Activated T-helper 2 cell treated with anti-CD3 and anti-CD28 coated beads, Interferon-gamma antibody, Interleukin-2, Interleukin-4, amounts not matched to agents 10 μg/mL and 5 μg/mL and 100 μg/mL, durations not matched to agents 14 hours and 24 hours and 36 hours (primary cell): ENCODE data around the gene CTLA4. TPM values are rescaled to one million over a fixed set of nuclear protein-coding genes. Genes with fewer than 3 reads are reported as not detected.

Experiments used
- DNase-seq: peaks from one replicate; pipeline ENCODE4 v3.0.0; 2021; ENCODE audit warnings: low spot score
- H3K27ac Mint-ChIP-seq: one replicate; pipeline ENCODE4 v1.8.0; 2021; ENCODE audit warnings: mixed read lengths
- H3K27me3 Mint-ChIP-seq: one replicate; pipeline ENCODE4 v1.8.0; 2021; ENCODE audit warnings: low read depth, mixed read lengths
- H3K36me3 Mint-ChIP-seq: one replicate; pipeline ENCODE4 v1.8.0; 2021; ENCODE audit warnings: low read depth, mixed read lengths
- H3K4me1 Mint-ChIP-seq: one replicate; pipeline ENCODE4 v1.8.0; 2021; ENCODE audit warnings: low read depth, mixed read lengths
- H3K4me3 Mint-ChIP-seq: one replicate; pipeline ENCODE4 v1.8.0; 2021; ENCODE audit warnings: low read depth, mild to moderate bottlenecking, moderate library complexity, mixed read lengths
- H3K9me3 Mint-ChIP-seq: one replicate; pipeline ENCODE4 v1.8.0; 2021; ENCODE audit warnings: mixed read lengths
- intact Hi-C: fragments of 100-400 bp; cut with micrococcal nuclease; formaldehyde crosslinking; loops from one replicate; pipeline ENCODE4 v1.15.1; 2023
- total RNA-seq: library from RNA; stranded (reverse); gene quantifications from 2 replicates; pipeline ENCODE4 v1.2.3, GENCODE V29; 2022

Gene CTLA4
- total RNA-seq, 1 donor from 2014 or later: 166 TPM

GRCh38 chr2:203918839-203919238 lies 51.3 kb downstream of the CTLA4 start:
- intact Hi-C loops: no loop called here
- H3K27ac Mint-ChIP-seq: no peak overlapping the region
- no peak for DNase-seq
- no peaks in the 10 kb centered on the region for H3K36me3 Mint-ChIP-seq
- H3K9me3 Mint-ChIP-seq: no peaks in the 10 kb centered on the region
- H3K4me3 Mint-ChIP-seq: no peak overlapping the region
- peaks cover 27% of the 10 kb centered on the region for H3K4me1 Mint-ChIP-seq
- H3K27me3 Mint-ChIP-seq: peaks cover 2% of the 10 kb centered on the region

Other genes with a start within 250 kb of the CTLA4 start
- gene CD28, start 161.1 kb upstream of the CTLA4 start, total RNA-seq: 53.6 and 59.3 TPM in 2 replicates
- gene ICOS, start 69.0 kb downstream of the CTLA4 start, total RNA-seq: 76.2 and 78.7 TPM in 2 replicates